ENCODE results near the gene GARIN5A. TPM values are rescaled to one million over a fixed set of nuclear protein-coding genes. Genes with fewer than 3 reads are reported as not detected.
A peak's percentile ranks its signal among the peaks of the same experiment; 100 is the strongest.

Gene GARIN5A
- total RNA-seq, 4 donors from 2014 or later = 0.62 to 5.4 (median 1.8) TPM; not detected in 1

DNA sequence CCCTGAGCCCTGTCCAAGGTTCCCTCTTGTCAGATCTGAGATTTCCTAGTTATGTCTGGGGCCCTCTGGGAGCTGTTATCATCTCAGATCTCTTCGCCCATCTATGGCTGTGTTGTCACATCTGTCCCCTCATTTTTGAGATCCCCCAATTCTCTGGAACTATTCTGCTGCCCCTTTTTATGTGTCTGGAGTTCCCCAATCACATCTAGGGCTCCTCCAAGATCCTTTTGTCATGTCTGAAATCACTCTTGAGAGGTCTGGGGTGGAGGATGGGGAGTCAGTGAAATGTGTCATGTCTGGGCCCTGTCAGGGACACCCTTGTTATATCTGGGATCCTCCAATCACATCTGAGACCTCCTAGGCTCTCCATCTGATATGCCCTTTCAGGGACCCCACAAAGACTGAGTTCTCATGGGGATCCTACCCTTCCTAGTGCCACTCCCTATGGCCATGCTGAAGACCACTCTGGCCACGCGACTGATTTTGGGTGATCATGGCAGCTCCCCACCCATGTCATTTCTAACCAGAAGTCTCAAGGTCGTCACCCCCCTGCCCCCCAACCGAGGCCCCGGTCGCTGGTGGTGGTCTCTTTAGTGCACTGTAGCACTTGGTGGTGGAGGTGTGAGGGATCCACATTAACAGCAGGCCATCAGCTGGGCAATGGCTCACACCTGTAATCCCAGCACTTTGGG is 47.7 kb downstream of the GARIN5A start:
- Histone ChIP-seq H3K9me3 (no peaks in the 10 kb centered on the region), H3K4me3 (no peak overlapping the region), H3K36me3 (no peaks in the 10 kb centered on the region), H3K27ac (no peak overlapping the region), H3K27me3 (peaks cover 0 to 7% of the 10 kb centered on the region in 2 donors), H3K4me1 (no peaks in the 10 kb centered on the region)
- intact Hi-C loops (cut with DNase I; ENCODE audit: low total_unique reads) = no loop called here
- TF ChIP-seq POLR2A (IDR thresholded peaks at IDR 0.05) = no peak
- TF ChIP-seq, protein P1, sequence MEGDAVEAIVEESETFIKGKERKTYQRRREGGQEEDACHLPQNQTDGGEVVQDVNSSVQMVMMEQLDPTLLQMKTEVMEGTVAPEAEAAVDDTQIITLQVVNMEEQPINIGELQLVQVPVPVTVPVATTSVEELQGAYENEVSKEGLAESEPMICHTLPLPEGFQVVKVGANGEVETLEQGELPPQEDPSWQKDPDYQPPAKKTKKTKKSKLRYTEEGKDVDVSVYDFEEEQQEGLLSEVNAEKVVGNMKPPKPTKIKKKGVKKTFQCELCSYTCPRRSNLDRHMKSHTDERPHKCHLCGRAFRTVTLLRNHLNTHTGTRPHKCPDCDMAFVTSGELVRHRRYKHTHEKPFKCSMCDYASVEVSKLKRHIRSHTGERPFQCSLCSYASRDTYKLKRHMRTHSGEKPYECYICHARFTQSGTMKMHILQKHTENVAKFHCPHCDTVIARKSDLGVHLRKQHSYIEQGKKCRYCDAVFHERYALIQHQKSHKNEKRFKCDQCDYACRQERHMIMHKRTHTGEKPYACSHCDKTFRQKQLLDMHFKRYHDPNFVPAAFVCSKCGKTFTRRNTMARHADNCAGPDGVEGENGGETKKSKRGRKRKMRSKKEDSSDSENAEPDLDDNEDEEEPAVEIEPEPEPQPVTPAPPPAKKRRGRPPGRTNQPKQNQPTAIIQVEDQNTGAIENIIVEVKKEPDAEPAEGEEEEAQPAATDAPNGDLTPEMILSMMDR (IDR thresholded peaks at IDR 0.05) = no peak
- DNase-seq = no peak

DNA sequence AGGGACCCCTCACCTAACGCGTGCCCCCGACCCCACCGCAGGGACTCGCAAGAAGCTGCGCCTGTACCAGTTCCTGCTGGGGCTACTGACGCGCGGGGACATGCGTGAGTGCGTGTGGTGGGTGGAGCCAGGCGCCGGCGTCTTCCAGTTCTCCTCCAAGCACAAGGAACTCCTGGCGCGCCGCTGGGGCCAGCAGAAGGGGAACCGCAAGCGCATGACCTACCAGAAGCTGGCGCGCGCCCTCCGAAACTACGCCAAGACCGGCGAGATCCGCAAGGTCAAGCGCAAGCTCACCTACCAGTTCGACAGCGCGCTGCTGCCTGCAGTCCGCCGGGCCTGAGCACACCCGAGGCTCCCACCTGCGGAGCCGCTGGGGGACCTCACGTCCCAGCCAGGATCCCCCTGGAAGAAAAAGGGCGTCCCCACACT is 48.6 kb downstream of the GARIN5A start:
- intact Hi-C loops (cut with DNase I; ENCODE audit: low total_unique reads) = no loop called here
- Histone ChIP-seq H3K27ac (no peak overlapping the region), H3K9me3 (no peaks in the 10 kb centered on the region), H3K4me3 (no peak overlapping the region), H3K36me3 (no peaks in the 10 kb centered on the region), H3K27me3 (peaks cover 0 to 7% of the 10 kb centered on the region in 2 donors), H3K4me1 (no peaks in the 10 kb centered on the region)
- DNase-seq = peak; percentile 43 to 67
- peak in 1 of 2 donors; percentile 32 for TF ChIP-seq POLR2A (IDR thresholded peaks at IDR 0.05)
- TF ChIP-seq, protein P1 (IDR thresholded peaks at IDR 0.05) = no peak

GRCh38 chr19:50427318-50427925 is 49.2 kb downstream of the GARIN5A start:
- no peaks in the 10 kb centered on the region for H3K4me1 ChIP-seq
- intact Hi-C loops (cut with DNase I; ENCODE audit: low total_unique reads) = no loop called here
- peaks cover 0 to 7% of the 10 kb centered on the region in 2 donors for H3K27me3 ChIP-seq
- no peaks in the 10 kb centered on the region for H3K9me3 ChIP-seq
- DNase-seq = no peak
- TF ChIP-seq, protein P1 (IDR thresholded peaks at IDR 0.05) = no peak
- TF ChIP-seq POLR2A (IDR thresholded peaks at IDR 0.05) = no peak
- no peaks in the 10 kb centered on the region for H3K36me3 ChIP-seq
- no peak overlapping the region for H3K4me3 ChIP-seq
- no peak overlapping the region for H3K27ac ChIP-seq

GRCh38 chr19:50425581-50425980 is 51.1 kb downstream of the GARIN5A start:
- no peak overlapping the region for H3K4me3 ChIP-seq
- DNase-seq = no peak
- H3K36me3 ChIP-seq = no peaks in the 10 kb centered on the region
- no peaks in the 10 kb centered on the region for H3K9me3 ChIP-seq
- H3K27ac ChIP-seq = no peak overlapping the region
- intact Hi-C loops (cut with DNase I; ENCODE audit: low total_unique reads) = no loop called here
- peaks cover 0 to 5% of the 10 kb centered on the region in 2 donors for H3K27me3 ChIP-seq
- TF ChIP-seq, protein P1 (IDR thresholded peaks at IDR 0.05) = no peak
- TF ChIP-seq POLR2A (IDR thresholded peaks at IDR 0.05) = no peak
- no peaks in the 10 kb centered on the region for H3K4me1 ChIP-seq

Measured in uterus (tissue), 4 donors.